Esophagus muscularis mucosa (tissue), 4 donors: ENCODE data around the gene MYPN. TPM values are rescaled to one million over a fixed set of nuclear protein-coding genes. Genes with fewer than 3 reads are reported as not detected.

Source experiments
- DNase-seq: peaks from one replicate; pipeline ENCODE4 v3.0.0-alpha.2; 2017; ENCODE audit errors: extremely low spot score
- H3K27ac ChIP-seq, 4 donors: fragments of 200-600 bp; sonication (generic); replicated peaks in 1 of 4; 1 replicate in 3 of 4; 2 replicates in 1 of 4; pipeline ENCODE4 v1.5.1; 2016 to 2019; ENCODE audit warnings: mild to moderate bottlenecking in 1 of 4
- H3K27me3 ChIP-seq, 4 donors: fragments of 200-600 bp; sonication (generic); one replicate each; pipeline versions ENCODE4 v1.5.1 to v1.6.0; 2016 to 2019
- H3K36me3 ChIP-seq, 4 donors: fragments of 200-600 bp; sonication (generic); one replicate each; pipeline ENCODE4 v1.5.1; 2016 to 2019
- H3K4me1 ChIP-seq, 4 donors: fragments of 200-600 bp; sonication (generic); one replicate each; pipeline ENCODE4 v1.5.1; 2016 to 2019
- H3K4me3 ChIP-seq, 4 donors: fragments of 200-600 bp; sonication (generic); 1 replicate in 2 of 4; 2 replicates in 2 of 4; pipeline ENCODE4 v1.5.1; 2016 to 2019; ENCODE audit warnings: mild to moderate bottlenecking in 4 of 4, moderate library complexity in 1 of 4
- H3K9me3 ChIP-seq, 4 donors: fragments of 200-600 bp; sonication (generic); 1 replicate in 3 of 4; 2 replicates in 1 of 4; pipeline ENCODE4 v1.5.1; 2016 to 2019
- CTCF ChIP-seq, 3 experiments: fragments of 200-600 bp in 2 of 3; fragments of 450-650 bp in 1 of 3; sonication (generic) in 2 of 3; IDR thresholded peaks; one replicate each; pipeline ENCODE4 v1.5.1; 2017 to 2019; ENCODE audit warnings: antibody characterized with exemption in 3 of 3, mild to moderate bottlenecking in 2 of 3, moderate library complexity in 1 of 3
- EP300 ChIP-seq: sonication (generic); formaldehyde crosslinking; IDR thresholded peaks from one replicate; pipeline ENCODE4 v1.6.1; 2017; ENCODE audit warnings: antibody characterized with exemption
- POLR2A ChIP-seq: fragments of 450-650 bp; IDR thresholded peaks from one replicate; pipeline ENCODE4 v1.6.1; 2017; ENCODE audit warnings: antibody characterized with exemption, moderate library complexity, mild to moderate bottlenecking, low read depth
- POLR2AphosphoS5 ChIP-seq, 2 donors: sonication (generic); formaldehyde crosslinking; IDR thresholded peaks; one replicate each; pipeline ENCODE4 v1.6.1; 2017; ENCODE audit warnings: antibody characterized with exemption in 2 of 2
- WGBS: methylation state at CpG from one replicate; pipeline ENCODE4 v1.1.5; 2018; 5-methylcytosine and 5-hydroxymethylcytosine counted together
- intact Hi-C: fragments of 100-400 bp; cut with DNase I; formaldehyde crosslinking; loops from one replicate; pipeline ENCODE4 v1.15.1; 2023
- total RNA-seq, 4 donors: library from RNA; depleted of rRNA; stranded (reverse); fragments of >200 nt; gene quantifications; one replicate each; pipeline versions ENCODE4 v1.1.0 to v1.2.1, GENCODE V29; 2016

Gene MYPN
- total RNA-seq, 4 donors from 2014 or later = 0.50 to 1.5 (median 0.67) TPM

DNA sequence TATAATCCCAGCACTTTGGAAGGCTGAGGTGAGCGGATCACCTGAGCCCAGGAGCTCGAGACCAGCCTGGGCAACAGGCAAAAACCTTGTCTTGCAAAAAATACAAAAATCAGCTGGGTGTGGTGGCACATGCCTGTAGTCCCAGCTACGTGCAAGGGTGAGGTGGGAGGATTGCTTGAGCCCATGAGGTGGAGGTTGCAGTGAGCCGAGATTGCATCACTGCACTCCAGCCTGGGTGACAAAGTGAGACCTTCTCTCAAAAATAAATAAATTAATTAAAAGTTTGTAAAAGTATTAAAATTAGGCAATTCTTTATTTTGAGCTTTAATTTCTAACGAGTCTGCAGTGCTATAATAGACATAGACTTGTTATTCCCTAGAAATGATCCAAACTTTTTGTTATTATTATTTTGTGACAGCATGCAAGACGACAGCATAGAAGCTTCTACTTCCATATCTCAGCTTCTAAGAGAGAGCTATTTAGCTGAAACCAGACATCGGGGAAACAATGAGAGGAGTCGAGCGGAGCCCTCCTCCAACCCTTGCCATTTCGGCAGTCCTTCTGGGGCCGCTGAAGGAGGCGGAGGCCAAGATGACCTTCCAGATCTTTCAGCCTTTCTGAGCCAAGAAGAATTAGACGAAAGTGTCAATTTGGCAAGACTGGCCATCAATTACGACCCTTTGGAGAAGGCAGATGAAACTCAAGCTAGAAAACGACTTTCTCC lies 11.9 kb downstream of the MYPN start:
- Histone ChIP-seq H3K9me3 (no peaks in the 10 kb centered on the region), H3K36me3 (peaks cover 0 to 5% (median 0%) of the 10 kb centered on the region in 4 donors), H3K4me1 (peaks cover 0 to 8% (median 0%) of the 10 kb centered on the region in 4 donors), H3K27me3 (no peaks in the 10 kb centered on the region), H3K4me3 (peak overlapping the region in 2 of 4 donors; percentile 3 to 13), H3K27ac (no peak overlapping the region)
- intact Hi-C loops = no loop called here
- 84% methylated on average over 15 of the region's 15 CpGs for WGBS
- DNase-seq = no peak
- TF ChIP-seq CTCF (IDR thresholded peaks at IDR 0.05) = no peak

DNA sequence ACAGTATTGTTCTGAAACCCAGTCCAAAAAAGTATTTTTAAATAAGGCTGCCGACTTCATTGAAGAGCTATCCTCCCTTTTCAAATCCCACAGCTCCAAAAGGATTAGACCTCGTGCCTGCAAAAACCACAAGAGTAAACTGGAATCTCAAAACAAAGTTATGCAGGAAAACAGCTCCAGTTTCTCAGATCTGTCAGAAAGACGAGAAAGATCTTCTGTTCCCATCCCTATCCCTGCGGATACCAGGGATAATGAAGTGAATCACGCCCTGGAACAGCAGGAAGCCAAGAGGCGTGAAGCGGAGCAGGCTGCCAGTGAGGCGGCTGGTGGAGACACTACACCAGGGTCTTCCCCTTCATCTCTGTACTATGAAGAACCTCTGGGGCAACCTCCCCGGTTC lies 12.6 kb downstream of the MYPN start:
- Histone ChIP-seq H3K36me3 (peaks cover 0 to 5% (median 0%) of the 10 kb centered on the region in 4 donors), H3K4me1 (peaks cover 0 to 8% (median 0%) of the 10 kb centered on the region in 4 donors), H3K27me3 (no peaks in the 10 kb centered on the region), H3K9me3 (no peaks in the 10 kb centered on the region), H3K27ac (no peak overlapping the region), H3K4me3 (peak overlapping the region in 1 of 4 donors; percentile 3)
- 77% methylated on average over 9 of the region's 9 CpGs for WGBS
- TF ChIP-seq CTCF (IDR thresholded peaks at IDR 0.05) (no peak), EP300 (no peak), POLR2A (no peak), POLR2AphosphoS5 (IDR thresholded peaks at IDR 0.05) (no peak)
- DNase-seq = no peak
- intact Hi-C loops = no loop called here

GRCh38 chr10:68124718-68125117 lies 15.4 kb downstream of the MYPN start:
- 79% methylated on average over 3 of the region's 3 CpGs for WGBS
- Histone ChIP-seq H3K4me3 (no peak overlapping the region), H3K27ac (no peak overlapping the region), H3K4me1 (peaks cover 0 to 8% (median 0%) of the 10 kb centered on the region in 4 donors), H3K9me3 (no peaks in the 10 kb centered on the region), H3K36me3 (peaks cover 0 to 5% (median 0%) of the 10 kb centered on the region in 4 donors), H3K27me3 (no peaks in the 10 kb centered on the region)
- intact Hi-C loops = no loop called here
- no peak for DNase-seq
- TF ChIP-seq POLR2A (no peak), EP300 (no peak), CTCF (IDR thresholded peaks at IDR 0.05) (no peak), POLR2AphosphoS5 (IDR thresholded peaks at IDR 0.05) (no peak)

DNA sequence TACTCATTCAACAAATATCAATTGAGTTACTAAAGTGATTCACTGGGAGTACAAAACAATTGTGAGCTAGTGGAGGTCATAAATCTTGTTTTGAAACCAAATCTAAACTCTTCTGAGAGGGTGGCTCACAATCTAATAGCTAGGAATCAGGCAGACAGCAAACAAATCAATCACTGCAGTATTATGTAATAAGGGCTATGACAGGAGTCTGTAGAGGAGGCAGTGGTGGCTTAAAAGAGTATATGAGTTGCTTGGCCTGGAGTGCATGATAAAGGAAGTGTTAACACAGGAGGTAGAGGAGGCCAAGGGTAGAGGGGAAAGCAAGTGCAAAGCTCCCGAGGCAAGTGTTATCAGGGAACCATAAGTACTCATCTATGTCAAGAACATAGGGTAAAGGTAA lies 16.5 kb downstream of the MYPN start:
- intact Hi-C loops = no loop called here
- no peaks in the 10 kb centered on the region for H3K9me3 ChIP-seq
- H3K27me3 ChIP-seq = no peaks in the 10 kb centered on the region
- DNase-seq = no peak
- WGBS = 81% methylated on average over 1 of the region's 1 CpG
- H3K27ac ChIP-seq = no peak overlapping the region
- peaks cover 0 to 8% (median 0%) of the 10 kb centered on the region in 4 donors for H3K4me1 ChIP-seq
- H3K4me3 ChIP-seq = no peak overlapping the region
- TF ChIP-seq CTCF (IDR thresholded peaks at IDR 0.05) = no peak
- no peak for TF ChIP-seq POLR2A
- no peak for TF ChIP-seq POLR2AphosphoS5 (IDR thresholded peaks at IDR 0.05)
- TF ChIP-seq EP300 = no peak
- peaks cover 0 to 5% (median 0%) of the 10 kb centered on the region in 4 donors for H3K36me3 ChIP-seq

- Histone ChIP-seq H3K27me3 (no peaks in the 10 kb centered on the region), H3K4me1 (peaks cover 0 to under 1% (median 0%) of the 10 kb centered on the region in 4 donors), H3K27ac (no peak overlapping the region), H3K36me3 (no peaks in the 10 kb centered on the region), H3K9me3 (no peaks in the 10 kb centered on the region), H3K4me3 (no peak overlapping the region)
- intact Hi-C loops = no loop called here
- DNase-seq = no peak
- TF ChIP-seq POLR2A = no peak
- no peak for TF ChIP-seq CTCF (IDR thresholded peaks at IDR 0.05)
- TF ChIP-seq EP300 = no peak
- no peak for TF ChIP-seq POLR2AphosphoS5 (IDR thresholded peaks at IDR 0.05)
- WGBS = 55% methylated on average over 2 of the region's 2 CpGs
These were observed 18.7 kb downstream of the MYPN start for GRCh38 chr10:68128015-68128414.
